ENCODE measurements around the gene DUSP1. TPM values are rescaled to one million over a fixed set of nuclear protein-coding genes. Genes with fewer than 3 reads are reported as not detected.

Gene DUSP1
- total and polyA plus RNA-seq, 2 donors (not counting 3 experiments of a cell fraction or from before 2014, with no cell fraction given): 36.1 to 196 TPM

- Histone ChIP-seq H3K27me3 (ENCODE audit: control insufficient read depth in 2 of 2, insufficient read depth in 2 of 2, low read length in 2 of 2) (no peaks in the 10 kb centered on the region), H3K9me3 (replicated peaks; ENCODE audit: control insufficient read depth, insufficient read depth, low read length) (no peaks in the 10 kb centered on the region), H3K4me2 (ENCODE audit: insufficient read depth, low read length) (no peak overlapping the region), H3K9ac (replicated peaks; ENCODE audit: extremely low read depth, insufficient read depth, low read length) (no peak overlapping the region), H3K79me2 (ENCODE audit: control insufficient read depth, insufficient read depth, low read length) (no peaks in the 10 kb centered on the region), H3K36me3 (ENCODE audit: control insufficient read depth in 2 of 2, extremely low read depth in 1 of 2, insufficient read depth in 2 of 2, low read length in 2 of 2) (no peaks in the 10 kb centered on the region), H3K4me1 (ENCODE audit: control insufficient read depth, extremely low read depth, insufficient read depth, low read length) (peaks cover 15% of the 10 kb centered on the region), H3K9me1 (replicated peaks; ENCODE audit: control insufficient read depth, extremely low read depth, insufficient read depth, low read length) (no peaks in the 10 kb centered on the region), H3K4me3 (replicated peaks in 1 of 3; ENCODE audit: insufficient read depth in 1 of 3, low read depth in 1 of 3, low read length in 3 of 3) (no peak overlapping the region), H2AFZ (ENCODE audit: low read depth, low read length) (no peak overlapping the region), H4K20me1 (replicated peaks; ENCODE audit: control insufficient read depth, extremely low read depth, insufficient read depth, low read length) (no peaks in the 10 kb centered on the region), H3K27ac (ENCODE audit: insufficient read depth, low read depth, low read length) (no peak overlapping the region)
- FAIRE-seq: no peak
- intact Hi-C loops (cut with micrococcal nuclease): no loop called here
- POLR2A ChIA-PET: interaction anchor here (0.7 kb wide), 1 partner anchor 117 kb away, joined by 5 read pairs; no protein-coding TSS in a partner anchor
- no peak for DNase-seq (ENCODE audit: low read depth, low spot score)
- no peak for TF ChIP-seq GATA2 (IDR thresholded peaks at IDR 0.05; ENCODE audit: insufficient read depth, insufficient read length, low read depth, low read length)
- TF ChIP-seq POLR2A (IDR thresholded peaks at IDR 0.05; ENCODE audit: low read depth, low read length): no peak
- TF ChIP-seq, protein P1, sequence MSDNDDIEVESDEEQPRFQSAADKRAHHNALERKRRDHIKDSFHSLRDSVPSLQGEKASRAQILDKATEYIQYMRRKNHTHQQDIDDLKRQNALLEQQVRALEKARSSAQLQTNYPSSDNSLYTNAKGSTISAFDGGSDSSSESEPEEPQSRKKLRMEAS (IDR thresholded peaks at IDR 0.05; ENCODE audit: insufficient read depth, insufficient read length): no peak
- TF ChIP-seq JUN (IDR thresholded peaks at IDR 0.05; ENCODE audit: borderline replicate concordance, insufficient read depth, insufficient read length, low read depth): no peak
- TF ChIP-seq EZH2 (IDR thresholded peaks at IDR 0.05; ENCODE audit: borderline replicate concordance, low read depth, low read length, severe bottlenecking): no peak
- no peak for TF ChIP-seq POLR2AphosphoS5 (IDR thresholded peaks at IDR 0.05; ENCODE audit: insufficient read depth, low read depth, low read length)
- no peak for TF ChIP-seq MYC (IDR thresholded peaks at IDR 0.05; ENCODE audit: low read depth, low read length)
- TF ChIP-seq CTCF (IDR thresholded peaks at IDR 0.05; ENCODE audit: extremely low read depth in 1 of 2, insufficient read depth in 1 of 2, low read depth in 1 of 2, low read length in 2 of 2): no peak
- no peak for TF ChIP-seq FOS (IDR thresholded peaks at IDR 0.05; ENCODE audit: borderline replicate concordance, insufficient read depth, low read length)
- BruUV-seq (replicated peaks): no TSS peak
- dilution Hi-C loops (cut with MboI; ENCODE audit: extremely low pct_ligation_motif_present, low sequenced_read_pairs): no loop called here
- CTCF ChIA-PET: interaction anchor here (1.4 kb wide), 1 partner anchor 13 kb away, joined by 3 read pairs; no protein-coding TSS in a partner anchor
Observed at GRCh38 chr5:172745406-172745805, 25.6 kb downstream of the DUSP1 start.
